Activated CD8-positive, alpha-beta memory T cell treated with anti-CD3 and anti-CD28 coated beads, Interleukin-2, amount 50 U/mL, for 24 hours (primary cell): ENCODE data around the gene ANKUB1.

ENCODE experiments used
- DNase-seq: peaks from one replicate; pipeline ENCODE4 v3.0.0-alpha.2; 2020; ENCODE audit errors: extremely low read depth

Gene ANKUB1

DNA sequence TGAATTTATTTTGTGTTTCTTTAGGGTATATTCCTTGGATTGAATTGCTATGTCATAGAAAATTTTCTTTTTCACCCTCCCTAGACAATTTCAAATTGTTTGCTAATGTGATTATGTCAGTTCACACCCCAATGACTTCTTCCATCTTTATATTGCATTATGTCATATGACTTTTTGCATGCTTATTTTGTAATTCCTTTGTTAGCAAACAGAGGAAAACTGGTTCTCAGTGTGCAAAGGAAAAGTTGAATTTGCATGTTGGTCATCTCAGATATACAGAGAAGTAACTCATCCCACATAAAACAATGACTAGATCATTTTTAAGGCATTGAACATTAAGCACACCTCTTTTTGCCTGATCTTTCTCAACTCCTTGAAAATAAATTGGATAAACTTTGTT, 17.3 kb upstream of the ANKUB1 start:
- DNase-seq: no peak

DNA sequence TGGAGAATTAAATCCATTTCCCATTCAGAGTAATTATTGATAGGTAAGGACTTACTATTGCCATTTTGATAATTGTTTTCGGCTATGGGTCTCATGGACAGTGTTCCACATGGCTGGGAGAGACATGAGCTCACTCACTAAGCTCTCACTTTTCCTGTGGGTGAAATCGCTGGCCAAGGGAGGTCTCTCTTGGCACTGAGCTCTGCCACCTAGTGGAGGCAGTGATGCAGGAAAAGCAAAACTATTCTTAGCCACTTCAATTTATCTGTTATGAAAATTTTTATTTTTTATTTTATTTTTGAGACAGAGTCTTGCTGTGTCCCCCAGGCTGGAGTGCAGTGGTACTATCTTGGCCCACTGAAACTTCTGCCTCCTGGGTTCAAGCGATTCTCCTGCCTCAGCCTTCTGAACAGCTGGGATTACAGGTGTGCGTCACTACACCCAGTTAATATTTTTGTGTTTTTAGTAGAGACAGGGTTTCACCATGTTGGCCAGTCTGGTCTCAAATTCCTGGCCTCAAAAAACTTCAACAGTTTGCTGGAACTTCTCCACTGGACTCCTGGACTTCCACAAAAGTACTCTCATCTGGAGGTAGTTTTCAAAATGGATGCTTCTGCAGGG, 16.0 kb upstream of the ANKUB1 start:
- DNase-seq: peak; percentile 13

DNA sequence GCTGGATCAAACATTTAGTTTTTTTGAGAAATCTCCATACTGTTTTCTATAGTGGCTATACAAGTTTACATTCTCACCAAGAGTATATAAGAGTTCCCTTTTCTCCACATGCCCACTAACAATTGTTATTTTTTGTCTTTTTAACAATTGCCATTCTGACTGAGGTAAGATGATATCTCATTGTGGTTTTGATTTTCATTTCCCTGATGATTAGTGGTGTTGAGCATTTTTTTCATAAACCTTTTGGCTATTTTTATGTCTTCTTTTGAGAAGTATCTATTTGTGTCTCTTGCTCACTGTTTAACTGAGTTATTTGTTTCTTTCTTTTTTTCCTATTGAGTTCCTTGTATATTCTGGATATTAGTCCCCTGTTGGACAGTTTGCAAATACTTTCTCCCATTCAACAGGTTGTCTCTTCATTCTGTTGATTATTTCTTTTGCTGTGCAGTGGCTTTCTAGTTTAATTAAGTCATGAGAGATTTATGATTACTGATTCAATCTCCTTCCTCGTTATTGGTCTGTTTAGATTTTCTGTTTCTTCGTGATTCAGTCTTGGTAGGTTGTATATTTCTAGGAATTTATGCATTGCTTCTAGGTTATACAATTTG, 13.9 kb upstream of the ANKUB1 start:
- no peak for DNase-seq

DNA sequence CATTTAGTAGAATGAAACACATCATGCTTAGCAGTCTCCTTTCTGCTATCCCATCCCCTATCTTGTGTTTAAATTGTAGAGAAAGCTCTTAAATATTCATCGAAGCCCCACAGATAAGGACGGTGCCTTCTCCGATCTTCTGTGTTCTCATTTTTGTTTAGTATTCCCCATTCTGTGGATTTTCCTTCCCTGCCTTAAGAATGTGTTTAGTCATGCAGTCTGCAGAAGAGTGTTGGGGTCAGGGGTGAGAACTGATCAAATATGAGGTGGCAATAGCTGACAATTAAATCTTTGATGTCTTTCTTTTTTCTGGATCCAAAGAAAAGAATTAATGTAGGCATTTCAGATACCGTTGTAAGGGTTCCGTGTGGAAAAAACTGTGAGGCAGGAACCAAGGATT, 9.3 kb upstream of the ANKUB1 start:
- no peak for DNase-seq

DNA sequence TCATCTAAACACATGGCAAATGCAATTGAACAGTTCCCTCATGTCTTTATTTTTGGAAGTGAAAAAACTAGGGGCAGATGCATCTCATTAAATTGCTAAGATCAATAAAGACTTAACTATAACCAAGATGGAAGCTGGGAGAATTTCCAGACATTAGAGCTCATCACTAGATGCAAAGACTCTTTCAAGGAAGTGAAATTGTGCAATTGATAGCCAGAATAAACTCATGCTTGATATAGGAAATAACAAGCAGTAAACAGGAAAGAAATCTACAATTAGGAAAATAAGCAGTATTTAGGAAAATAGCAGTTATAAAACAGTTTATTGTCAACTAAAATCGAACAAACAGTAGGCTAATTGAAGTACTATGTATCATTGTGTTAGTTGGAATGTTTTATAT, 8.8 kb upstream of the ANKUB1 start:
- no peak for DNase-seq

DNA sequence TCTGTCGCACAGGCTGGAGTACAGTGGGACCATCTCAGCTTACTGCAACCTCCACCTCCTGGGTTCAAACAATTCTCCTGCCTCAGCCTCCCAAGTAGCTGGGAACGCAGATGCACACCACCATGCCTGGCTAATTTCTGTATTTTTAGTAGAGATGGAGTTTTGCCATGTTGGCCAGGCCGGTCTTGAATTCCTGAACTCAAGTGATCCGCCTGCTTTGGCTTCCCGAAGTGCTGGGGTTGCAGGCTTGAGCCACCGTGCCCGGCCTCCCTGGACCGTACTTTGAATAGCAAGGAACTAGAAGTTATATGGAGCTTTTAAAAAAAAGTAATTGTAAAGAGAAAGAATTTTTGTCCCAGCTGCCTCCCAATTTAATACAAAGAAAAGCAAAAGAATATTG, 8.3 kb upstream of the ANKUB1 start:
- no peak for DNase-seq

DNA sequence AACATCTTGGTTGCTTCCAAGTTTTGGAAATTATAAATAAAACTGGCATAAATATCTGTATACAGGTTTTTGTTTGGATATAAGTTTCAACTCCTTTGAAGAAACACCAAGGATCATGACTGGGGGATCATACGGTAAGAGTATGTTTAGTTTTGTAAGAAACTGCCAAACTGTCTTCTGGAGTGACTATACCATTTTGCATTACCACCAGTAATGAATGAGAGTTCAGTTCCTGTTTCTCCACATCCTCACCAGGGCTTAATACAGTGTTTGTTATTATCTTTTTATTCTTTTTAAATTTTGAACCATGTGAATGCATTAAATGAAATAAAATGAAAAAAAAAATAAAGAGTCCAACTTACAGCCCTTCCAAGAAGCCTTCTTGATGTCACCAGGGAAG, 3.7 kb upstream of the ANKUB1 start:
- DNase-seq: no peak

DNA sequence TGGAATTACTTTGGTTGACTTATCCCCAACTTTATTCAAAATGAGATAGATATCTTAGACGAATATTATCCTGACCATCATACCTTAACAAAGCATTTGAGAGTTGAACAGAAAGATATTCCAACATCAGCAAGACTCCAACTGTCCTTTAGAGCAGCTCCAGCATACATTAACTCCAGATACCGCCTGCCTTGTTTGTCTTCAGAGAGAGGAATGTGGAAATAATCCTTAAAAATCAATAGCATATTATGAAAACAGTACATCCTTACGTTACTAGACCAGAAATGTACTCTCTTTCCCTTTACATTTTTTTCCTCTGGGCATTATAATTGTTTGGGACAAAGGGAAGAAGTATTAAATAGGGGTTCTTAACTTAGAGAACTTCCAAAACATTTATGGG, 1.7 kb downstream of the ANKUB1 start:
- DNase-seq: no peak

DNA sequence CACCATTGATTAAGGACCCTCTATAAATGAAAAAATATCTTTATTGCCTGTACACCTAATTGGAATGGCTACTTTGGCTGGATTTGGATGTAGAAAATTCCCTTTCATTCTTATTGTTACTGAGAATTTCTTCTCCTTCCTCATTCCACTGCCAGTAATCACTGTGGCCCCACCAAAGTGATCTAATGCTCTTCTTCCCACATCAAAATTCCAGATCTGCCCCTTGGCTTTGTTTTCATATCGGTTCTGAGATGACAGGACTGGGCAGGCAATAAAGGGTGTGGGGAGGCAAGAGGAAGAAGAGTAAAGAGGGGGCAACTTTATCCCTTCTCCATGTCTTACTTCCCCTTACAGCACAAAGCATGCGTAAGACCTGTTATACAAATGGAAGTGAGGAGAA, 2.1 kb downstream of the ANKUB1 start:
- DNase-seq: no peak

DNA sequence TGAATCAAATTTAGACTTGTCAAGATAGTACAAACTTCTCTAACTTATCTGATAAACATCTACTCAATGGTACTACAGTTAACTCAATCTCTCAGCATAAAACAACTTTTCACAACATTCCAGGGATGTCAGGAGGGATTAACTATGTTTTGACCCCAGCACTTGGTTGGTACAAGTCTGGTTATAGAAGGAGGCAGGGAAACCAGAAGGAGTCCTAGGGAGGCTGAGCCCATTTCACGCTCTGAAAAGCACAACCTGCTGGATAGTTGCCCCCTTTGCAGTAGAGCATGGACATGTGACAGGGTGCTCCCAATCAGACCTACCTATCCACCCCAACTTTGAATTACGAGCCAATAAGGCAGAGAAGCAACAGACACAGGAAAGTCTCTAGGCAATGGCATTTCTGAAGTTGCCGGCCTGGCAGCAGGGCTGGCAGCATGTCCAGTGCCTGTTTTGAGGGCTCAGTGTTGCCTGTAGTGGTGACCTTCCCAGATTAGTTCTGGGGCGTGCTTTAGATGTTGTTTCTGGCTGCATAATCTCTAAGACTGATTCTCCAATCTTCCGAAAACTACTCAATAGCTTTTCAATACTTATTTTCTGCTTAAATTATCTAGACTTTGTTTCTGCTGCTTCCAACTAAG, 8.2 kb downstream of the ANKUB1 start:
- DNase-seq: no peak

DNA sequence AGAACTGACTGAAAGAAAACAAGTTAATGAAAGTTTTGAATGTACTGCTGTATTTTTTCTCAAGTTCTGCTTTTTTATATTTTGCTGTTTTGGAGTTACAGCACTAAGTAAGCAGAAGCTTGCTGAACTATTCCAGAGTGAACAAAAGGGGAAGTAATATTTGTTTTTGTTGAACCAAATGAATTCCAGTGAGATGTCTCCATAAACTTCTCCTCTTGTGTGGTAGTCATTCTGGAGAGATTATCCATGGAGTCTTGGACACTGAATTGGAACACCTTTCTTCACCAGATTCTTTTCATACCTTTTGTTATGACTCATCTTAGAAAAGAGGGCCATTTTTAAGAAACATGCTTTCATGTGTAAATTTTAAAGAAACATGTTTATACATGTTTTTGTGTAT, 8.8 kb downstream of the ANKUB1 start:
- no peak for DNase-seq

DNA sequence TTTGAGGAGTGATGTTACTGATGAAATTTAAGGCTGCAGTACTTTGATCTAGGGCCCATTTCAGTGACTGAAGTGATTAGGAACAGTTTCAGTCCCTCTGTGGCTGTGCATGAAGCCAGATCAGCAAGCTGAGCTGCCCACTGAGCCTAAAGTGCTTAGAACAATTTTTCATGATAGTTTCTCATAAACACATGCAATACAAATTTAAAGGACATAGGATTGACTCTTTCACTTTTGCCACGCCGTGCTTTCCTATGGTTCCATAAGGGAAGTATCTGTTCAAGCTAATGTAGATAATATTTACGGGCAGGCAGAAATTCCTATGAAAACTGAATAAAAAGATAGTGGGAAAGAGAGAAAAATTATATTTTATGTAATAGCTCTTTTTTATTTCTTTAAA, 10.6 kb downstream of the ANKUB1 start:
- DNase-seq: no peak

DNA sequence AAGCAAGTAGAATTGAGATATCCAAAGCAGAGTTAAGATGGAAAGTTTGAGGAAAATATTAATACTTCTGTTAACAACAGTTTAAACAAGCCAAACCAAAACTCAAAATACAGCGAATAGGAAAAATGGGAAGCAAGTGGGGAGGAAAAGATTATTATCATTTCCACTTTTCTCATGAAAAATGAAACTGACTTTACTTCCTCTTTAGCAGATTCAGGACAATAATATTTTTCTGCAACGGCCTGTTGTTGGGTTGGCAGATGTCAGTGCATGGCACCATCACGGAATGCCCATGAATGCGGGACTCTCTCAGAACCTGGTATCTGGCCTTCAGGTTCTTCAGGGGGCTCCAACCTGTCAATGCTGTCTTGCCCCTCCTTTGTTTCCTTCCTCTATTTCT, 11.1 kb downstream of the ANKUB1 start:
- DNase-seq: no peak

DNA sequence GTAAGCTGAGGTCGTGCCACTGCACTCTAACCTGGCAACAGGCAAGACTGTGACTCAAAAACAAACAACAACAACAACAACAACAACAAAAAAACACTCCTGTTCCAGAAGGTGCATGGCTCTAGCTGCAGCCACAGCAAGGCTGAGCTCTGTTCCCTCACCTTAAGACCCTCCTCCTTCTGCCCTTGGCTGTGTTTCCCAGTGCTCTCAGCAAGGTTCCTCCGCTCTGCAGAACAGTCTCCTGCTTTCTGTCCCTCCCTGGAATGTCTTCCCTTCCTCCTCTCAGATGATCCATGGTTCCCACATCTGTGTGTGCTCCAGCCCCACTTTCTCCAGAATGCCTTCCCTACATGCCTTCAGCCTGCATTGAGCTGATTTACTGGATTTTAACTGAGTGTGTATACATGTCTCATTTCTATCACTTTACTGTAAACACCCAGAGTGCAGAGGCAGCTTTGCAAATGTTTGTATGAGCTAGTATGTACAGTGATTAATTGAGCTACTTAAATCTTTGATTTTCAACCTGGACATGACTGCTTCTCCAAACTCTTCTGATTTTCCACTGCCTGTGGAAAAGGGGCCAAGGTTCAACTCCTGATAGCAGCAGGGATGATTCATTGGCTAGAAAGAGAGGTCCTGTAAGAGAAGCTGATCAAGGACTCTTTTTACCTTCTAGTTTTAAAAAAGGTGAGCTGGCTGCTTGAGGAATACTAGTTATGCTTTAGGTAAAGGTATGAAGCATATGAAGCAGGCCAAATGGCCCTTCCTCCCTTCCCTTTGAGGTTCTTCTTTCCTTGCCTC, 14.7 kb downstream of the ANKUB1 start:
- DNase-seq: no peak

DNA sequence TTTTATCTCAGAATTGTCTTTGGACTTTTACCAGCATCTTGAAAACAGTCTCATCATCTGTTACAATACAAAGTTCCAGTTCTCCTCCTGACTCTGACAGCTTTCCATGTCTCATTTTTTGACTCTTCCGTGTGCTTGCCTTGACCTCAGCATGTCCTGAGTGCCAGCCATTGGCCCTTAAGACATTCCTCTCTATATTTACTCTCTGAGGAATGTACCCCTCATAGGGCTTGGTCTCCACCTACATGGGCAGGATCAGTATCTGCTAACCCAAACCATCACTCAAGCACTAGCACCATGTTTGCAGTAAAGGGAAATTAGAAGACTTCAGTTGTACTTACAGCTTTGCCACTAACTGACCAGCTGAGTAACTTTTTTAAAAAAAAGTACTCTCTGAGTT, 16.2 kb downstream of the ANKUB1 start:
- DNase-seq: no peak

DNA sequence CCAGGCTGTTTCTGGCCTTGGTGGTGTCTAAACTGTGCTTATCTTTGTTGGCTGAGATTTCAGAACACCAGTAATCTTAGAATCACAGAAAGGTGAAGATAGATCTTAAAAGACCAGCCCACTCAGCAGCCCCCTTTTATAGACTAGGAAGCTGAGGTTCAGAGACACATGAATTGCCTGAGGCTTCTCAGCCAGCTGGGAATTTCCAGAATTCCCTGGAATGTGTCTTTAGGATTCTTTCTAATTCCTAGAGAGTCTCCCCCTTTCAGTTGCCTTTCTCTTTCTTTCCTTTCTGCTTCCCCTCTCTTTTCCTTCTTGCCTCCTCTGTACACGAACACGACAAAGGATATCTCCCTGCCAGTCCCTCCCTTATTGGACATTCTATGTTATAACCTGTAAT, 19.5 kb downstream of the ANKUB1 start:
- DNase-seq: no peak

DNA sequence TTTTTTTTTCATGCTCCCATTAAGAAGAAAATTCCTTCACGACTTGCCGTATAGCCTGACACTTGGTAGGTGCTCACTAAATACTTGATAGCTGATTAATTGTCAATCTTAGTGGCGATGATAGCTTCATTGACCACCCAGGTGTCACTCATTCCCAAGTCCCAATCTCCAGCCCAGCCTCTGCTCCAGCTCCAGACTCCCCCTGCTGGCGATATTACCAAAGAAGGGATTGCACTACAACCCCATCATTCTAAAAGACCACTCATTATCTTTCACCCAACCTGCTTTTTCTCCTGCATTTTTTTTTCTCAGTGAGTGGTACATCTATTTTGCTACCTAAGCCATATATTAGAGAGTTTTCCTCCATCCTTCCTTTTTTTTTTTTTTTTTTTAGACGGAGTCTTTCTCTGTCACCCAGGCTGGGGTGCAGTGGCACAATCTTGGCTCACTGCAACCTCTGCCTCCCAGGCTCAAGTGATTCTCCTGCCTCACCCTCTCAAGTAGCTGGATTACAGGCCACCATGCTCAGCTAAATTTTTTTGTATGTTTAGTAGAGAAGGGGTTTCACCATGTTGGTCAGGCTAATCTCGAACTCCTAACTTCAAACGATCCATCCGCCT, 20.6 kb downstream of the ANKUB1 start:
- DNase-seq: peak; percentile 12

DNA sequence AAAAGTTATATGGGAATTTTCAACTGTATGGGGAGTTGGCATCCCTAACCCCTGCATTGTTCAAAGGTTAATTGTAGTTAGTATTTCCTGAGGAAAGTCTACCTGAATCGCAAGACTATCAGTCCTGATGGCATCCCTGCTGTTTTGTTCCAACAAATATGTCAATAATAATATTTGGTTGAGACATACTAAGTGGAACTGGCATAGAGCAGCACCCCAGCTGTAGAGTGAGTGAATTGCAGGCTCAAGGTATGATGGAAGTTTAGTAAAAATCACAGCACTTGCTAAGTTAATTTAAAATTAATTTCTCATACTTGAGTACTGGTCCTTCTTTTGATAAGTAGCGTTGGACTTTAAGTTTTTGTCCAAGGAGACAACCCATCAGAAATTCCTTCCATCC, 22.1 kb downstream of the ANKUB1 start:
- DNase-seq: no peak

DNA sequence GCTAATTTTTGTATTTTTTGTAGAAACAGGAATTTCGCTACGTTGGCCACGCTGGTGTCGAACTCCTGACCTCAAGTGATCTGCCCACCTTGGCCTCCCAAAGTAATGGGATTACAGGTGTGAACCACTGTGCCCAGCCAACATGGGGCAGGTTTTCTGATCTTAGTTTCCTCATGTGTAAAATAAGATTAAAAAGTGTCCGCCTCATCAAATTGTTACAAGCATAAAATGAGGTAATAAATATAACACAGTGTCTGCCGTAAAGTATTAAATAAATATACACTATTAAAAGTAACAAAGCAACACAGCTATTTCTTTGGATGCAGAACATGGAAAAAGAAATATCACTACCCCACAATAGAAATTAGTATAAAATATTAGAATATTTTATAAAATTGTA, 23.6 kb downstream of the ANKUB1 start:
- no peak for DNase-seq

DNA sequence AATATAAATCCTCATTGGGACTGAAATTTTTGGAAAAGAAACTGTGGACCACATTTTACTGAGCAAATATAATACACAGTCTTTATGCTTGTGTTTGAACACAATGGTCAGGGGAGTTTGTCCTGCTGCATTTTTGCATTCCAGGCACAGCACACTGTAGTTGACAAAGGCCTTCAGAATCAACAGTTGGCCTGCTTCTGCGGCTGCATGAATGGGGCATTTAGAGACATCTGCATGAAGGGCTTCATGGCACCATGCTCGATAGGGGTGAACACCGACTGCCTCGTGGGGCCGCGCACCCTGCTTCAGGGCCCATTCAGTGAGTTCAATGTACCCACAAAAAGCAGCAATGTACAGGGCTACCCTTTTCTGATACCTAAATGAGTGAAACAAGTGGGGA, 24.6 kb downstream of the ANKUB1 start:
- no peak for DNase-seq

DNA sequence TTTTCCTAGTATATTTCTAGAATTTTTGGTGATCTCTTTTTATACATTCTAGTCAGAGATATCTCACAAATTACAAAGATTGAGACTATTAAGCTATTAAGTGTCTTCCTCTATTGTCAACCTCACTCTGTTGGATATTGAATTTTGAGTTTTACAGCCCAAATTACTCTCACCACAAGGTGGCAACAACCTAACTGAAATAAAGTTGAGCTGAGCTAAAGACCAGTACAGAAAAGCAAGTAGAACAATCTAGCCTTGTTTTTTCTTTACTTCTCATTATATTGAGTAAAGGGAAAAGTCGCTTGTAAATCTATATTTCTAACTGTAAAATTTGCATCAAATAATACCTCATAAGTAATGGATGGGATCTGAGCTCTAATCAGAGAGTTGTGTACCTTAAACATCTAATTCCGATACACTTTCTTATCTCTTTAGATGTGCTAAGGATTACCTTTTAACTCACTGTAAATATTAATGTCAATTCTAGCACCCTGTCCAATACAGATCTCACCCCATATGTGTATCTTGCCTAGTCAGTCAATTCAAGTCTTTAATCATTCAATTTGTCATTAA, 26.5 kb downstream of the ANKUB1 start:
- DNase-seq: no peak

DNA sequence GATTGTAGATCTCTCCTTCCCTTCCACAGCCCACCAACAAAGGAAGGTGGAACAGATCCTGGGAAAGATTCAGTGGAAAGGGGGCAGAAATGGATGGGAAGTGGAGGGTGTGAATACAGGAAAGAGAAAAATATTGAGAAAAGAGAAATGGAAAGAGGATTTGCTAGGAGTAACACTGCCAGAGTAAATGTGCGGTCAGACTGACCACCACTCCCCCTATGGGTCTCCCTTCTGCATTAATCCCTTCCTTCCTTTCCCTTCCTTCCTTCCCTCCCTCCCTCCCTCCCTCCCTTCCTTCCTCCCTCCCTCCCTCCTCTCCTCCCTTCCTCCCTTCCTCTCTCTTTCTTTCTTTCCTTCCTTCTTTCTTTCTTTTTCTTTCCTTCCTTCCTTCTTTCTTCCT, 28.1 kb downstream of the ANKUB1 start:
- DNase-seq: no peak
